ENCODE measurements around the gene IZUMO3.

The IZUMO3 gene, protein sequence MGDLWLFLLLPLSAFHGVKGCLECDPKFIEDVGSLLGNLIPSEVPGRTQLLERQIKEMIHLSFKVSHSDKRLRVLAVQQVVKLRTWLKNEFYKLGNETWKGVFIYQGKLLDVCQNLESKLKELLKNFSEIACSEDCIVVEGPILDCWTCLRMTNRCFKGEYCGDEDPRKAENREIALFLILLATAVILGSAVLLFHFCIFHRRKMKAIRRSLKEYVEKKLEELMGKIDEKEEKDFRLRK

DNA sequence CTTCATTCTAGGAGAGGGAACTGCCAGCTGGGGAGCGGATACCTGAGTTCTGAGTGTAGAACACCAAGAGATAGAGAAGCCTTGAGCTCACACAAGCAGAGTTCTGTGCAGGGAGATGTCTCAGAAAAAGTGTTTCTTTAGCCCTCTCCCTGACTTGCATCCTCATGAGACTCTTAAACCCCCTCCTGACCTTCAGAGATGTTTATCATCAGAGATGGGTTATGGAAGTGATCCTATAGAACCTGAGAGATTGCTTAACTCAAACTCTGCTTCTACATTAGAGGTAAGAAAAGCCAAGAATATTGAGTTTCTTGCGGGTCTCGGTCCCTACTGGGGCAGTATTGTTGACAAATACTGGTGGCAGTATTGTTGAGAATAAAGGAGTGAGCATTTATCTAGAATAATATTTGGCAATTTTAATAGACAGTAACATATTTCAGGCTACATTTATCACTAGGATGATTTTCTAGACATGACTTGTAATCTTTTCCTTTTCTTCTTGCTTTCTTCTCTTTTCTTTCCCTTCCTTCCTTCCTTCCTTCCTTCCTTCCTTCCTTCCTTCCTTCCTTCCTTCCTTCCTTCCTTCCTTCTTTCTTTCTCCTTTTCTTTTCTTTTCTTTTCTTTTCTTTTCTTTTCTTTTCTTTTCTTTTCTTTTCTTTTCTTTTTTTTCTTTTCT, at the start of gene IZUMO3:
Gene IZUMO3 (minus strand): TSS at position 51 of the 676 bp plus-strand sequence. CDS start 248 bp downstream, outside the sequence.
- Histone ChIP-seq H3K4me1 (ENCODE audit: insufficient read depth, poor library complexity, severe bottlenecking) (no peaks in the 10 kb centered on the region), H3K9me3 (ENCODE audit: severe bottlenecking) (no peaks in the 10 kb centered on the region), H3K27ac (ENCODE audit: poor library complexity, severe bottlenecking) (no peak within 1 kb of the TSS), H3K36me3 (ENCODE audit: low read depth) (no peaks in the 10 kb centered on the region), H3K4me3 (ENCODE audit: severe bottlenecking) (no peak within 1 kb of the TSS), H3K27me3 (ENCODE audit: insufficient read depth, poor library complexity, severe bottlenecking) (no peaks in the 10 kb centered on the region)
- no peak for DNase-seq (ENCODE audit: low spot score)
- ATAC-seq (ENCODE audit: low read depth), result no peak
- TF ChIP-seq CTCF (IDR thresholded peaks at IDR 0.05; ENCODE audit: poor library complexity, severe bottlenecking), result no peak

DNA sequence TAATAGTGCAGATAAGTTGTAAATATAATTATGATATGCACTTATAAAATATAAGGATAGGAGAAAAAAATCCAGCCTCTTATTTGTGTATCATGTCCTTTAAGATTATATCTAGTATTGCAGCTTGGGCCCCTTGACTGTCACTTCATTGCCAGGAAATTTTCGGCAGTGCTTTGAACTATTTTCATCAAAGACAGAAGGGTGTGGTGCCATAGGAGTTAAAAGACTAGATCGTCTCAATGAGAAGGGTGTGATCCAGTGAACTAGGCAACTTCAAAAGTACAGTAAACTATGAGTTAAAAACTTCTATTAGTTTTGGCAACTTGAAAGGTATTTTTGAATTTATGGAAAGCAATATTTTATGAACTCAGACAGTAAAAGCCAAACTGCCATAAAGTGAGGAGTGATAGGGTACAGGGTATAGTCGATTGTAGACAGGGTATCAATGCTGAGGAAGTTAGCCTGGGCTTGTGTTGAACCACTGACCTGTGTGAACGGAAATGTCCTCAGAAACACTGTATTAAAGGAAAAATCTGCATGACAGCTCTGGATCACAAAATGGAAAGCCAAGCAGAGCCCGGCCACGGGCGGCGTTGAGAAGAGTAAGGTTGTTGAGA, 48.6 kb upstream of the IZUMO3 start:
- no peak for TF ChIP-seq CTCF (IDR thresholded peaks at IDR 0.05; ENCODE audit: poor library complexity, severe bottlenecking)
- no peaks in the 10 kb centered on the region for H3K27me3 ChIP-seq (ENCODE audit: insufficient read depth, poor library complexity, severe bottlenecking)
- peaks cover 23% of the 10 kb centered on the region for H3K4me1 ChIP-seq (ENCODE audit: insufficient read depth, poor library complexity, severe bottlenecking)
- no peaks in the 10 kb centered on the region for H3K9me3 ChIP-seq (ENCODE audit: severe bottlenecking)
- H3K27ac ChIP-seq (ENCODE audit: poor library complexity, severe bottlenecking), result no peak overlapping the region
- DNase-seq (ENCODE audit: low spot score) (no peak), ATAC-seq (ENCODE audit: low read depth) (no peak)
- H3K36me3 ChIP-seq (ENCODE audit: low read depth), result no peaks in the 10 kb centered on the region
- no peak overlapping the region for H3K4me3 ChIP-seq (ENCODE audit: severe bottlenecking)

GRCh38 chr9:24590432-24590831, 44.7 kb upstream of the IZUMO3 start:
- TF ChIP-seq CTCF (IDR thresholded peaks at IDR 0.05; ENCODE audit: poor library complexity, severe bottlenecking), result no peak
- ATAC-seq (ENCODE audit: low read depth) (peak; percentile 100), DNase-seq (ENCODE audit: low spot score) (no peak)
- Histone ChIP-seq H3K36me3 (ENCODE audit: low read depth) (no peaks in the 10 kb centered on the region), H3K4me1 (ENCODE audit: insufficient read depth, poor library complexity, severe bottlenecking) (peaks cover 23% of the 10 kb centered on the region), H3K27ac (ENCODE audit: poor library complexity, severe bottlenecking) (peak overlapping the region; percentile 64), H3K4me3 (ENCODE audit: severe bottlenecking) (no peak overlapping the region), H3K9me3 (ENCODE audit: severe bottlenecking) (no peaks in the 10 kb centered on the region), H3K27me3 (ENCODE audit: insufficient read depth, poor library complexity, severe bottlenecking) (no peaks in the 10 kb centered on the region)

DNA sequence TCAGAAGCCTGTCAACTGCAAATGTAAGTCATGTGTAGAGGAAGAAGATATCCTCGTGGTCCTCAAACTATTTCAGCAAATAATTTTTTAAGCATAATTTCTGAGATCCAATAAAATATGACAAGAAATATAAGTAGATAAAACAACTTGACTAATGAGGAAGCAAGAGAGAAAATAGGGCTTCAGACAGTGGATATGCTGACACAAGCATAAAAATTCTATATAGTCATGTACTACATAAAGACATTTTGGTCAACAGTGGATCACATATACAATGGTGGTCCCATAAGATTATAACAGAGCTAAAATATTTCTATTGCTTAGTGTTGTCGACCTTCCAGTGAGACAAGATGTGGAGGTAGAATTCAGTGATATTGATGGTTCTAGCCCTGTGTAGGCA, 42.2 kb upstream of the IZUMO3 start:
- no peak for ATAC-seq (ENCODE audit: low read depth)
- Histone ChIP-seq H3K4me1 (ENCODE audit: insufficient read depth, poor library complexity, severe bottlenecking) (peaks cover 27% of the 10 kb centered on the region), H3K9me3 (ENCODE audit: severe bottlenecking) (peaks cover 2% of the 10 kb centered on the region), H3K4me3 (ENCODE audit: severe bottlenecking) (no peak overlapping the region), H3K27ac (ENCODE audit: poor library complexity, severe bottlenecking) (no peak overlapping the region), H3K36me3 (ENCODE audit: low read depth) (no peaks in the 10 kb centered on the region), H3K27me3 (ENCODE audit: insufficient read depth, poor library complexity, severe bottlenecking) (no peaks in the 10 kb centered on the region)
- no peak for DNase-seq (ENCODE audit: low spot score)
- TF ChIP-seq CTCF (IDR thresholded peaks at IDR 0.05; ENCODE audit: poor library complexity, severe bottlenecking), result no peak

Measured in RWPE2 (cell line).